ENCODE data around the gene CD96. TPM values are rescaled to one million over a fixed set of nuclear protein-coding genes. Genes with fewer than 3 reads are reported as not detected.
A peak's percentile ranks its signal among the peaks of the same experiment; 100 is the strongest.

CD96 gene
- polyA plus RNA-seq, 2 donors: 0.88 to 0.94 TPM

GRCh38 chr3:111589303-111590142, 47.5 kb downstream of the CD96 start:
- WGBS, 2 donors: 35 to 60% methylated on average over 2 of the region's 2 CpGs
- no peak overlapping the region for H3K27ac ChIP-seq (ENCODE audit: low read depth in 2 of 2, low read length in 1 of 2)

DNA sequence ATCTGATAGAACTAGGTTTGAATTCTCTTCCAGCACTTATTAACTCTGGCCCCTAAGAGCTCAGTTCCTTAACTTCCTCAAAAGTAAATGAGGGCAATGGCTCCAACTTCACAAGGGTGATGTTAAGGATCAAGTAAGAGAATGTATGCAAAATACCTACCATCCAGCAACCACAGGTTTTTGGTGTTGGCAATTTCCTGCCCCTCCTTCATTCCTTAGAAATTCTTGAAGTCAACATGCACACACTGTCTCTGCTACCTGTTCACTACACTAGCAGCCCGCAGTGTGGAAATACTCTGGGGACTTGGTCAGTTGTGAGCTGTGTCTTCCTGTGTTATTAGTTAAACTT, 48.1 kb downstream of the CD96 start:
- no peak overlapping the region for H3K4me3 ChIP-seq (ENCODE audit: low read depth in 1 of 2, low read length in 2 of 2)
- H3K9me3 ChIP-seq (ENCODE audit: control insufficient read depth in 2 of 2, insufficient read depth in 1 of 2, low read depth in 1 of 2, low read length in 1 of 2): peaks cover 0 to 4% of the 10 kb centered on the region in 2 donors
- no peaks in the 10 kb centered on the region for H3K36me3 ChIP-seq (ENCODE audit: control insufficient read depth in 2 of 2, insufficient read depth in 2 of 2, low read length in 1 of 2)
- WGBS, 2 donors: 73 to 91% methylated on average over 1 of the region's 1 CpG
- H3K27me3 ChIP-seq (ENCODE audit: control insufficient read depth in 1 of 2, insufficient read depth in 2 of 2, low read length in 2 of 2): no peaks in the 10 kb centered on the region
- peaks cover 3 to 10% of the 10 kb centered on the region in 2 donors for H3K4me1 ChIP-seq (ENCODE audit: control insufficient read depth in 2 of 2, insufficient read depth in 2 of 2, low read length in 1 of 2)
- no peak overlapping the region for H3K27ac ChIP-seq (ENCODE audit: low read depth in 2 of 2, low read length in 1 of 2)

More at GRCh38 chr3:111589303-111590142, 47.5 kb downstream of the CD96 start:
- Histone ChIP-seq H3K27me3 (ENCODE audit: control insufficient read depth in 1 of 2, insufficient read depth in 2 of 2, low read length in 2 of 2) (no peaks in the 10 kb centered on the region), H3K36me3 (ENCODE audit: control insufficient read depth in 2 of 2, insufficient read depth in 2 of 2, low read length in 1 of 2) (no peaks in the 10 kb centered on the region), H3K4me3 (ENCODE audit: low read depth in 1 of 2, low read length in 2 of 2) (no peak overlapping the region), H3K9me3 (ENCODE audit: control insufficient read depth in 2 of 2, insufficient read depth in 1 of 2, low read depth in 1 of 2, low read length in 1 of 2) (peaks cover 0 to 4% of the 10 kb centered on the region in 2 donors), H3K4me1 (ENCODE audit: control insufficient read depth in 2 of 2, insufficient read depth in 2 of 2, low read length in 1 of 2) (peaks cover 3 to 6% of the 10 kb centered on the region in 2 donors)

- 83 to 88% methylated on average over 3 of the region's 3 CpGs for WGBS, 2 donors
- Histone ChIP-seq H3K4me1 (ENCODE audit: control insufficient read depth in 2 of 2, insufficient read depth in 2 of 2, low read length in 1 of 2) (peaks cover 3 to 10% of the 10 kb centered on the region in 2 donors), H3K36me3 (ENCODE audit: control insufficient read depth in 2 of 2, insufficient read depth in 2 of 2, low read length in 1 of 2) (no peaks in the 10 kb centered on the region), H3K27me3 (ENCODE audit: control insufficient read depth in 1 of 2, insufficient read depth in 2 of 2, low read length in 2 of 2) (no peaks in the 10 kb centered on the region), H3K27ac (ENCODE audit: low read depth in 2 of 2, low read length in 1 of 2) (no peak overlapping the region), H3K4me3 (ENCODE audit: low read depth in 1 of 2, low read length in 2 of 2) (no peak overlapping the region), H3K9me3 (ENCODE audit: control insufficient read depth in 2 of 2, insufficient read depth in 1 of 2, low read depth in 1 of 2, low read length in 1 of 2) (peaks cover 0 to 2% of the 10 kb centered on the region in 2 donors)
Measured at GRCh38 chr3:111591555-111591954, 49.6 kb downstream of the CD96 start.

- H3K36me3 ChIP-seq (ENCODE audit: control insufficient read depth in 2 of 2, insufficient read depth in 2 of 2, low read length in 1 of 2): no peaks in the 10 kb centered on the region
- no peaks in the 10 kb centered on the region for H3K27me3 ChIP-seq (ENCODE audit: control insufficient read depth in 1 of 2, insufficient read depth in 2 of 2, low read length in 2 of 2)
- no peak overlapping the region for H3K4me3 ChIP-seq (ENCODE audit: low read depth in 1 of 2, low read length in 2 of 2)
- H3K9me3 ChIP-seq (ENCODE audit: control insufficient read depth in 2 of 2, insufficient read depth in 1 of 2, low read depth in 1 of 2, low read length in 1 of 2): no peaks in the 10 kb centered on the region
- H3K27ac ChIP-seq (ENCODE audit: low read depth in 2 of 2, low read length in 1 of 2): no peak overlapping the region
- peaks cover 3 to 10% of the 10 kb centered on the region in 2 donors for H3K4me1 ChIP-seq (ENCODE audit: control insufficient read depth in 2 of 2, insufficient read depth in 2 of 2, low read length in 1 of 2)
Measured at GRCh38 chr3:111592143-111592542, 50.1 kb downstream of the CD96 start.

DNA sequence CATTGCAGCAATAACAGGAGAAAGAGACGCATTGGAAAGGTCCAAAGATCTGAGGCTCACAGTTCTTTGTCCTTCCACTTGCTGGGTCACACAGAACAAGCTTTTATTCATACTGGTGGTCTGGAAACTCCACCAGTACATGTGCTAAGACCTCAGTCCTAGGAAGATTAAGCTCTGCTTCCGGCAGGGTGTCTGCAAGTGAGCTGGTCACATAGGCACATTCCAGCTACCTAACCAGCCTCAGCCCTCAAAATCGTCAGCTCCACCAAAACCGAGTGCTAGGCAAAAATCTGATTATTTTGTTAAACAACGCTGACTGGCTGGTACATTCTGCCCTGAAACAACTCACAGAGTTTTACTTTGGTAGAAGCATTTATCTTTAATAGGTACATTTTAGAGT, 50.9 kb downstream of the CD96 start:
- Histone ChIP-seq H3K4me1 (ENCODE audit: control insufficient read depth in 2 of 2, insufficient read depth in 2 of 2, low read length in 1 of 2) (peaks cover 0 to 10% of the 10 kb centered on the region in 2 donors), H3K27me3 (ENCODE audit: control insufficient read depth in 1 of 2, insufficient read depth in 2 of 2, low read length in 2 of 2) (no peaks in the 10 kb centered on the region), H3K36me3 (ENCODE audit: control insufficient read depth in 2 of 2, insufficient read depth in 2 of 2, low read length in 1 of 2) (no peaks in the 10 kb centered on the region), H3K4me3 (ENCODE audit: low read depth in 1 of 2, low read length in 2 of 2) (peak overlapping the region in 1 of 2 donors; percentile 40), H3K27ac (ENCODE audit: low read depth in 2 of 2, low read length in 1 of 2) (no peak overlapping the region), H3K9me3 (ENCODE audit: control insufficient read depth in 2 of 2, insufficient read depth in 1 of 2, low read depth in 1 of 2, low read length in 1 of 2) (no peaks in the 10 kb centered on the region)
- 58 to 64% methylated on average over 5 of the region's 5 CpGs for WGBS, 2 donors

- no peaks in the 10 kb centered on the region for H3K9me3 ChIP-seq (ENCODE audit: control insufficient read depth in 2 of 2, insufficient read depth in 1 of 2, low read depth in 1 of 2, low read length in 1 of 2)
- H3K27me3 ChIP-seq (ENCODE audit: control insufficient read depth in 1 of 2, insufficient read depth in 2 of 2, low read length in 2 of 2): no peaks in the 10 kb centered on the region
- 66 to 75% methylated on average over 9 of the region's 9 CpGs for WGBS, 2 donors
- peak overlapping the region; percentile 17 to 72 for H3K27ac ChIP-seq (ENCODE audit: low read depth in 2 of 2, low read length in 1 of 2)
- peak overlapping the region; percentile 38 to 40 for H3K4me3 ChIP-seq (ENCODE audit: low read depth in 1 of 2, low read length in 2 of 2)
- no peaks in the 10 kb centered on the region for H3K36me3 ChIP-seq (ENCODE audit: control insufficient read depth in 2 of 2, insufficient read depth in 2 of 2, low read length in 1 of 2)
- peaks cover 0 to 10% of the 10 kb centered on the region in 2 donors for H3K4me1 ChIP-seq (ENCODE audit: control insufficient read depth in 2 of 2, insufficient read depth in 2 of 2, low read length in 1 of 2)
Measured at GRCh38 chr3:111593666-111594065, 51.7 kb downstream of the CD96 start.

- no peaks in the 10 kb centered on the region for H3K9me3 ChIP-seq (ENCODE audit: control insufficient read depth in 2 of 2, insufficient read depth in 1 of 2, low read depth in 1 of 2, low read length in 1 of 2)
- peak overlapping the region; percentile 72 to 74 for H3K27ac ChIP-seq (ENCODE audit: low read depth in 2 of 2, low read length in 1 of 2)
- no peaks in the 10 kb centered on the region for H3K36me3 ChIP-seq (ENCODE audit: control insufficient read depth in 2 of 2, insufficient read depth in 2 of 2, low read length in 1 of 2)
- H3K4me1 ChIP-seq (ENCODE audit: control insufficient read depth in 2 of 2, insufficient read depth in 2 of 2, low read length in 1 of 2): peaks cover 0 to 10% of the 10 kb centered on the region in 2 donors
- WGBS, 2 donors: 55 to 58% methylated on average over 2 of the region's 2 CpGs
- H3K27me3 ChIP-seq (ENCODE audit: control insufficient read depth in 1 of 2, insufficient read depth in 2 of 2, low read length in 2 of 2): no peaks in the 10 kb centered on the region
- H3K4me3 ChIP-seq (ENCODE audit: low read depth in 1 of 2, low read length in 2 of 2): peak overlapping the region in 1 of 2 donors; percentile 40
Measured at GRCh38 chr3:111594205-111594604, 52.2 kb downstream of the CD96 start.

- peaks cover 0 to 10% of the 10 kb centered on the region in 2 donors for H3K4me1 ChIP-seq (ENCODE audit: control insufficient read depth in 2 of 2, insufficient read depth in 2 of 2, low read length in 1 of 2)
- no peaks in the 10 kb centered on the region for H3K36me3 ChIP-seq (ENCODE audit: control insufficient read depth in 2 of 2, insufficient read depth in 2 of 2, low read length in 1 of 2)
- peak overlapping the region; percentile 38 to 74 for H3K27ac ChIP-seq (ENCODE audit: low read depth in 2 of 2, low read length in 1 of 2)
- H3K27me3 ChIP-seq (ENCODE audit: control insufficient read depth in 1 of 2, insufficient read depth in 2 of 2, low read length in 2 of 2): no peaks in the 10 kb centered on the region
- peak overlapping the region in 1 of 2 donors; percentile 40 for H3K4me3 ChIP-seq (ENCODE audit: low read depth in 1 of 2, low read length in 2 of 2)
- no peaks in the 10 kb centered on the region for H3K9me3 ChIP-seq (ENCODE audit: control insufficient read depth in 2 of 2, insufficient read depth in 1 of 2, low read depth in 1 of 2, low read length in 1 of 2)
- 0 to 10% methylated on average over 1 of the region's 1 CpG for WGBS, 2 donors
Measured at GRCh38 chr3:111594781-111595180, 52.8 kb downstream of the CD96 start.

DNA sequence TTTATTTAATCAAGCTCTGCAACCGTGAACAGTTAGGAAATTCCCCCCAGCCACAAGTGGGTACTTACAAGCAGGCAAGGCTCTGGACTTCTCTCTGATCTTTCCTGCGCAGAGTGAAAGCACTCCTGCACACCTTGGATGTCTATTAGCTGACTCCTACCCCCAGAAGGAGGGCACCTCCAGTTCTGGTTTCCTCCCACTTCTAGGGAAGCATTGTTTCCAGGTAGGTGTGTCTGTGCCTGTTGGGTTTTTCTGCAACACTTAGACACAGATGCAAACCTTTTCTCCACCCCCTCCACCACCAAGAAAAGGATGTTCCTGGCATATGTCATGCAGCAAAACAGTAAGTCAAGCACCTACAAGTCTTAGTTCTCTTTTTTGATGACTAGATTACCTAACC, 53.2 kb downstream of the CD96 start, which contains the start of gene ZBED2:
ZBED2 (minus strand) TSS at position 115 of the 400 bp plus-strand sequence. CDS start 1,145 bp downstream, outside the sequence.
- Histone ChIP-seq H3K4me1 (ENCODE audit: control insufficient read depth in 2 of 2, insufficient read depth in 2 of 2, low read length in 1 of 2) (peaks cover 0 to 10% of the 10 kb centered on the region in 2 donors), H3K4me3 (ENCODE audit: low read depth in 1 of 2, low read length in 2 of 2) (peak within 1 kb of the TSS in 1 of 2 donors; percentile 40), H3K9me3 (ENCODE audit: control insufficient read depth in 2 of 2, insufficient read depth in 1 of 2, low read depth in 1 of 2, low read length in 1 of 2) (no peaks in the 10 kb centered on the region), H3K36me3 (ENCODE audit: control insufficient read depth in 2 of 2, insufficient read depth in 2 of 2, low read length in 1 of 2) (no peaks in the 10 kb centered on the region), H3K27ac (ENCODE audit: low read depth in 2 of 2, low read length in 1 of 2) (peak within 1 kb of the TSS; percentile 38 to 74), H3K27me3 (ENCODE audit: control insufficient read depth in 1 of 2, insufficient read depth in 2 of 2, low read length in 2 of 2) (no peaks in the 10 kb centered on the region)
- 45 to 49% methylated on average over 2 of the region's 2 CpGs for WGBS, 2 donors

DNA sequence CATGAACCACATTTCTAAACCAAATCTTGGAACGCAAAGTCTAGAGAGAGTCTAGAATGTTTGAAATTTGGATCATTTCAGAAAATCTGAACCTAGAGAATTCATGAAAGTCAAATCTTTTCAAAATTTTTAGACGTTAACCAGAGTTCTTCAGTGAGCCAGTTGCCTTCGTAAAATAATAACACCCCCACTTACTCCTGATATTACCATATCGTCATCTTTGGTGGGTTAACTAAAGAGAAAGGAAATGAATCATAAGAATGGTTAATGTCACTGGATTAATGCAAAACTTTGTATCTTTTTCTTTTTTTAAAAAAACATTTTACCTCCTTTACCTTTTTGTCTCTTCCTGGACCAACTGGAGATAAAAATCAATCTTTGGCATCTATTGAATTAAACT, 54.3 kb downstream of the CD96 start:
- Histone ChIP-seq H3K4me1 (ENCODE audit: control insufficient read depth in 2 of 2, insufficient read depth in 2 of 2, low read length in 1 of 2) (peaks cover 0 to 10% of the 10 kb centered on the region in 2 donors), H3K36me3 (ENCODE audit: control insufficient read depth in 2 of 2, insufficient read depth in 2 of 2, low read length in 1 of 2) (no peaks in the 10 kb centered on the region), H3K4me3 (ENCODE audit: low read depth in 1 of 2, low read length in 2 of 2) (no peak overlapping the region), H3K27ac (ENCODE audit: low read depth in 2 of 2, low read length in 1 of 2) (no peak overlapping the region), H3K27me3 (ENCODE audit: control insufficient read depth in 1 of 2, insufficient read depth in 2 of 2, low read length in 2 of 2) (no peaks in the 10 kb centered on the region), H3K9me3 (ENCODE audit: control insufficient read depth in 2 of 2, insufficient read depth in 1 of 2, low read depth in 1 of 2, low read length in 1 of 2) (no peaks in the 10 kb centered on the region)
- 84 to 91% methylated on average over 4 of the region's 4 CpGs for WGBS, 2 donors

Measured in esophagus (tissue), 2 donors.